Liver (tissue), 9 donors: ENCODE data around the gene CDC5L. TPM values are rescaled to one million over a fixed set of nuclear protein-coding genes. Genes with fewer than 3 reads are reported as not detected.

ENCODE experiments used
- DNase-seq: peaks from one replicate; pipeline ENCODE4 v3.0.0-alpha.2; 2017; ENCODE audit warnings: low spot score
- H3K27ac ChIP-seq, 2 donors: one replicate each; pipeline ENCODE4 v1.7.0; 2013; ENCODE audit warnings: inconsistent platforms in 2 of 2, low read length in 2 of 2, control low read depth in 1 of 2, low read depth in 1 of 2, mild to moderate bottlenecking in 1 of 2
- H3K27me3 ChIP-seq, 4 donors: one replicate each; pipeline versions ENCODE4 v1.6.1 to v1.7.0; 2013; ENCODE audit warnings: low read length in 3 of 4, inconsistent platforms in 1 of 4, mild to moderate bottlenecking in 1 of 4, moderate library complexity in 1 of 4; ENCODE audit not compliant: control insufficient read depth in 4 of 4, insufficient read depth in 4 of 4
- H3K36me3 ChIP-seq, 4 donors: one replicate each; pipeline versions ENCODE4 v1.6.1 to v1.7.0; 2013; ENCODE audit warnings: low read length in 3 of 4, mild to moderate bottlenecking in 3 of 4, low read depth in 1 of 4, moderate library complexity in 1 of 4; ENCODE audit not compliant: control insufficient read depth in 4 of 4, insufficient read depth in 3 of 4
- H3K4me1 ChIP-seq, 4 donors: one replicate each; pipeline versions ENCODE4 v1.6.1 to v1.7.0; 2013; ENCODE audit warnings: low read length in 3 of 4, mild to moderate bottlenecking in 3 of 4, moderate library complexity in 1 of 4; ENCODE audit not compliant: control insufficient read depth in 4 of 4, insufficient read depth in 4 of 4
- H3K4me3 ChIP-seq, 3 donors: one replicate each; pipeline versions ENCODE4 v1.6.1 to v1.7.0; 2013; ENCODE audit warnings: low read length in 3 of 3, control low read depth in 1 of 3, low read depth in 1 of 3, mild to moderate bottlenecking in 1 of 3
- H3K9ac ChIP-seq, 2 donors: one replicate each; pipeline ENCODE4 v1.7.0; 2013; ENCODE audit warnings: low read length in 2 of 2, mild to moderate bottlenecking in 2 of 2, moderate library complexity in 2 of 2, control low read depth in 1 of 2, low read depth in 1 of 2
- H3K9me3 ChIP-seq, 4 donors: one replicate each; pipeline versions ENCODE4 v1.6.1 to v1.7.0; 2013; ENCODE audit warnings: low read length in 3 of 4; ENCODE audit not compliant: control insufficient read depth in 4 of 4
- EGR1 ChIP-seq, 2 donors: IDR thresholded peaks; 2 replicates each; pipeline ENCODE4 v1.6.1; 2016 to 2018; ENCODE audit warnings: antibody characterized with exemption in 2 of 2, low read depth in 2 of 2
- FOXA1 ChIP-seq: IDR thresholded peaks from 2 replicates; pipeline ENCODE4 v1.6.1; 2016; ENCODE audit warnings: antibody characterized with exemption
- FOXA2 ChIP-seq: IDR thresholded peaks from 2 replicates; pipeline ENCODE4 v1.6.1; 2016; ENCODE audit warnings: antibody characterized with exemption
- GABPA ChIP-seq, 2 donors: IDR thresholded peaks in 1 of 2; conservative IDR thresholded peaks in 1 of 2; 2 replicates each; pipeline ENCODE4 v1.6.1; 2016; ENCODE audit warnings: antibody characterized with exemption in 2 of 2, mild to moderate bottlenecking in 1 of 2, moderate library complexity in 1 of 2
- HNF4A ChIP-seq, 2 donors: conservative IDR thresholded peaks; 2 replicates each; pipeline ENCODE4 v1.6.1; 2016; ENCODE audit warnings: antibody characterized with exemption in 2 of 2, mild to moderate bottlenecking in 2 of 2
- HNF4G ChIP-seq: IDR thresholded peaks from 2 replicates; pipeline ENCODE4 v1.6.1; 2016; ENCODE audit warnings: antibody characterized with exemption
- JUND ChIP-seq, 2 donors: IDR thresholded peaks; 2 replicates each; pipeline ENCODE4 v1.6.1; 2016; ENCODE audit warnings: antibody characterized with exemption in 2 of 2
- MAX ChIP-seq: IDR thresholded peaks from 2 replicates; pipeline ENCODE4 v1.6.1; 2016; ENCODE audit warnings: antibody characterized with exemption
- NR2F2 ChIP-seq: IDR thresholded peaks from 2 replicates; pipeline ENCODE4 v1.6.1; 2016; ENCODE audit warnings: antibody characterized with exemption
- RAD21 ChIP-seq, 2 donors: IDR thresholded peaks; 2 replicates each; pipeline ENCODE4 v1.6.1; 2016; ENCODE audit warnings: antibody characterized with exemption in 2 of 2, mild to moderate bottlenecking in 2 of 2
- RXRA ChIP-seq, 2 donors: IDR thresholded peaks; 2 replicates each; pipeline ENCODE4 v1.6.1; 2017 to 2018; ENCODE audit warnings: antibody characterized with exemption in 2 of 2, mild to moderate bottlenecking in 1 of 2
- SP1 ChIP-seq: IDR thresholded peaks from 2 replicates; pipeline ENCODE4 v1.6.1; 2018; ENCODE audit warnings: antibody characterized with exemption, mild to moderate bottlenecking
- TAF1 ChIP-seq: conservative IDR thresholded peaks from 2 replicates; pipeline ENCODE4 v1.6.1; 2016; ENCODE audit warnings: antibody characterized with exemption, mild to moderate bottlenecking
- YY1 ChIP-seq: IDR thresholded peaks from 2 replicates; pipeline ENCODE4 v1.6.1; 2016; ENCODE audit warnings: antibody characterized with exemption, mild to moderate bottlenecking
- WGBS: extraction: QIAGEN DNeasy Blood & Tissue Kit; methylation state at CpG from one replicate; pipeline ENCODE4 v1.1.7; 2013; 5-methylcytosine and 5-hydroxymethylcytosine counted together
- polyA plus RNA-seq, 2 donors: library from polyadenylated mRNA; stranded (reverse) in 1 of 2; unstranded in 1 of 2; fragments of 200-250 nt in 1 of 2; fragments of >200 nt in 1 of 2; fragmentation: Nextera tagmentation in 1 of 2; extraction: Ambion mirVana in 1 of 2; gene quantifications; one replicate each; pipeline versions ENCODE4 v1.2.1 to v1.2.3, GENCODE V29; 2013 to 2015
- total RNA-seq, 2 donors: library from RNA; depleted of rRNA; stranded (reverse); fragments of >200 nt; gene quantifications; one replicate each; pipeline ENCODE4 v1.2.3, GENCODE V29; 2014
- TF ChIP-seq, protein P1 (sequence below): IDR thresholded peaks from 2 replicates; pipeline ENCODE4 v1.6.1; 2016; ENCODE audit warnings: antibody characterized with exemption, mild to moderate bottlenecking
- TF ChIP-seq, protein P2 (sequence below): IDR thresholded peaks from 2 replicates; pipeline ENCODE4 v1.6.1; 2016; ENCODE audit warnings: antibody characterized with exemption
- TF ChIP-seq, protein P3 (sequence below): fragments of 150-350 bp; IDR thresholded peaks from 2 replicates; pipeline ENCODE4 v1.5.1; 2017; ENCODE audit warnings: improper control_type of control experiment, low read depth, low read length; ENCODE audit not compliant: missing input control
- TF ChIP-seq, protein P4 (sequence below): IDR thresholded peaks from 2 replicates; pipeline ENCODE4 v1.6.1; 2016; ENCODE audit warnings: antibody characterized with exemption
- donor health status: healthy.
- donor health status: healthy.
- donor health status: healthy.
- donor health status: healthy.
- donor health status: healthy.

The CDC5L gene
- total and polyA plus RNA-seq, 4 donors, result 5.4 to 12.3 (median 11.0) TPM

DNA sequence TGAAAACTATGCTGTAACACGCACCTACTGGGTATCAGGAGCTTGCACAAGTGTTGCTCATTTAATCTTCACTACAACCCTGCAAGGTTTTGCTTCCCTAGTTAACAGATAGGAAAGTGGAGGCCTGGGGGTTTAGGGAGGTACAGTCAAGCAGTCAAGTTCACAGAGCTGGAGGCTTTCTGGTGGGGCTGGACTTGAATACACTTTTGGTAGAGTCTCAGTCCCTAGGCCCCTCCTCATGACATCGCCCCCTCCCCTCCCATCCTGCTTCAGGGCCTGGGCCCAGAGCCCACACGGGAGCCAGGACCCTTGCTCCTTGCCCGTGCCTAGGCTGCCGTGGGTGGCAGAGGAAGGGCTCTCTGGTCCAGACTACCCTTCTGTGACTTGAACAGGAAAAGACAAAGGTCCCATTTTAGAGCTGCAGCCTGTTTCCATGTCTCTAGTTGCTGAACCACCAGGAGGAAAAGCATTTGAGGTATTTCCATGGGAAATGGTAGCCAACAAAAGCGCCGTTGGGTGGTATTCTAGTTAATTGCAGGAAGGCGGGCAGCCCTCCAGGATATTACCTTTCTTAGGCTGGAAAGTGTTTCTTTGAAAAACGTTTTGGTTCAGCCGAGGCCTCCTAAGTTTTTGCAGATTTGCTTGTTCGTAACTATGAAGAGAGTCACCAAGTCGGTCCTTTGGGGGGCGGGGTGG is 84.9 kb downstream of the CDC5L start (continued):
- TF ChIP-seq, protein P1, sequence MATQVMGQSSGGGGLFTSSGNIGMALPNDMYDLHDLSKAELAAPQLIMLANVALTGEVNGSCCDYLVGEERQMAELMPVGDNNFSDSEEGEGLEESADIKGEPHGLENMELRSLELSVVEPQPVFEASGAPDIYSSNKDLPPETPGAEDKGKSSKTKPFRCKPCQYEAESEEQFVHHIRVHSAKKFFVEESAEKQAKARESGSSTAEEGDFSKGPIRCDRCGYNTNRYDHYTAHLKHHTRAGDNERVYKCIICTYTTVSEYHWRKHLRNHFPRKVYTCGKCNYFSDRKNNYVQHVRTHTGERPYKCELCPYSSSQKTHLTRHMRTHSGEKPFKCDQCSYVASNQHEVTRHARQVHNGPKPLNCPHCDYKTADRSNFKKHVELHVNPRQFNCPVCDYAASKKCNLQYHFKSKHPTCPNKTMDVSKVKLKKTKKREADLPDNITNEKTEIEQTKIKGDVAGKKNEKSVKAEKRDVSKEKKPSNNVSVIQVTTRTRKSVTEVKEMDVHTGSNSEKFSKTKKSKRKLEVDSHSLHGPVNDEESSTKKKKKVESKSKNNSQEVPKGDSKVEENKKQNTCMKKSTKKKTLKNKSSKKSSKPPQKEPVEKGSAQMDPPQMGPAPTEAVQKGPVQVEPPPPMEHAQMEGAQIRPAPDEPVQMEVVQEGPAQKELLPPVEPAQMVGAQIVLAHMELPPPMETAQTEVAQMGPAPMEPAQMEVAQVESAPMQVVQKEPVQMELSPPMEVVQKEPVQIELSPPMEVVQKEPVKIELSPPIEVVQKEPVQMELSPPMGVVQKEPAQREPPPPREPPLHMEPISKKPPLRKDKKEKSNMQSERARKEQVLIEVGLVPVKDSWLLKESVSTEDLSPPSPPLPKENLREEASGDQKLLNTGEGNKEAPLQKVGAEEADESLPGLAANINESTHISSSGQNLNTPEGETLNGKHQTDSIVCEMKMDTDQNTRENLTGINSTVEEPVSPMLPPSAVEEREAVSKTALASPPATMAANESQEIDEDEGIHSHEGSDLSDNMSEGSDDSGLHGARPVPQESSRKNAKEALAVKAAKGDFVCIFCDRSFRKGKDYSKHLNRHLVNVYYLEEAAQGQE, result no peak
- no peak for TF ChIP-seq SP1

DNA sequence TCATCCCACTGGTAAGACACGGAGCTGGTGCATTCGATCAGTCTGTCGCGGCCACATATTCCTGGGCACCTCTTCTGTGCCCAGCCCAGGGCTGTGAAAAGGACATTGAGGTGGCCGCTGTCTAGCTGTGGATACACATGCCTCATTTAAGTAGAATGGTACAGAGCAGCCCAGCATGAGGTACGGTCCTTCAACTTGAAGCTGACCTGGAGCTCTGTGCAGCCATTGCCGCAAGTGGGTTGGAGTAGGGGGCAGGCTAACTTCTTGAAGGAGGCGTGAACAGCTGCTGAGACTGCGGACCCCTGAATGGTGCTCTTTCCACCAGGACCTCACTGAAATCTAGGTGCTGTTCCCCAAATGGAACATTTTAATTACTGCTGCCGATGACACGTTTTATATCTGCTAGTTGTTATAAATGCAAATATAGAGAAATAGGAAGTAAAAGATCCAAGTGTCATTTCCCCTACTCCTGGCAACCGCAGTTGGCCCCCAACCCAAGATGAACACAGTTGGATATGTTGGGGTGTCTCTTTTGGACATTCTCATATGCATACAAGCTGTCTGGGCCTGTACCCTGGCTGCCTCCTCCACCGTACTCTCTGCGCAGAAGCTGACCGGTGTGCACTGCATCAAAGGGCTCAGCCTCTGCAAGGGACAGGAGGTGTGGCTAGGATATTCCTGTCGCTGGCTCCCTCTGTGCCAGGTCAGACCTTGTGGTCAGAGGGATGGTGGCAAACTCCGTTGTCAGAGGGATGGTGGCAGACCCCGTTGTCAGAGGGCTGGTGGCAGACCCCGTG is 86.1 kb downstream of the CDC5L start:
- Histone ChIP-seq H3K4me1 (no peaks in the 10 kb centered on the region), H3K27ac (no peak overlapping the region), H3K9me3 (no peaks in the 10 kb centered on the region), H3K36me3 (no peaks in the 10 kb centered on the region), H3K9ac (no peak overlapping the region), H3K27me3 (no peaks in the 10 kb centered on the region), H3K4me3 (no peak overlapping the region)
- DNase-seq, result no peak
- WGBS, result 87% methylated on average over 19 of the region's 19 CpGs
- no peak for TF ChIP-seq HNF4G
- no peak for TF ChIP-seq TAF1
- no peak for TF ChIP-seq GABPA (IDR thresholded peaks at IDR 0.05 in 1 of 2, conservative IDR thresholded peaks at IDR 0.05 in 1 of 2)
- TF ChIP-seq, protein P2, sequence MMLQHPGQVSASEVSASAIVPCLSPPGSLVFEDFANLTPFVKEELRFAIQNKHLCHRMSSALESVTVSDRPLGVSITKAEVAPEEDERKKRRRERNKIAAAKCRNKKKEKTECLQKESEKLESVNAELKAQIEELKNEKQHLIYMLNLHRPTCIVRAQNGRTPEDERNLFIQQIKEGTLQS, result no peak
- no peak for TF ChIP-seq JUND (IDR thresholded peaks at IDR 0.05)
- no peak for TF ChIP-seq FOXA2
- no peak for TF ChIP-seq YY1
- TF ChIP-seq, protein P3, sequence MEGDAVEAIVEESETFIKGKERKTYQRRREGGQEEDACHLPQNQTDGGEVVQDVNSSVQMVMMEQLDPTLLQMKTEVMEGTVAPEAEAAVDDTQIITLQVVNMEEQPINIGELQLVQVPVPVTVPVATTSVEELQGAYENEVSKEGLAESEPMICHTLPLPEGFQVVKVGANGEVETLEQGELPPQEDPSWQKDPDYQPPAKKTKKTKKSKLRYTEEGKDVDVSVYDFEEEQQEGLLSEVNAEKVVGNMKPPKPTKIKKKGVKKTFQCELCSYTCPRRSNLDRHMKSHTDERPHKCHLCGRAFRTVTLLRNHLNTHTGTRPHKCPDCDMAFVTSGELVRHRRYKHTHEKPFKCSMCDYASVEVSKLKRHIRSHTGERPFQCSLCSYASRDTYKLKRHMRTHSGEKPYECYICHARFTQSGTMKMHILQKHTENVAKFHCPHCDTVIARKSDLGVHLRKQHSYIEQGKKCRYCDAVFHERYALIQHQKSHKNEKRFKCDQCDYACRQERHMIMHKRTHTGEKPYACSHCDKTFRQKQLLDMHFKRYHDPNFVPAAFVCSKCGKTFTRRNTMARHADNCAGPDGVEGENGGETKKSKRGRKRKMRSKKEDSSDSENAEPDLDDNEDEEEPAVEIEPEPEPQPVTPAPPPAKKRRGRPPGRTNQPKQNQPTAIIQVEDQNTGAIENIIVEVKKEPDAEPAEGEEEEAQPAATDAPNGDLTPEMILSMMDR, result no peak
- TF ChIP-seq, protein P4, sequence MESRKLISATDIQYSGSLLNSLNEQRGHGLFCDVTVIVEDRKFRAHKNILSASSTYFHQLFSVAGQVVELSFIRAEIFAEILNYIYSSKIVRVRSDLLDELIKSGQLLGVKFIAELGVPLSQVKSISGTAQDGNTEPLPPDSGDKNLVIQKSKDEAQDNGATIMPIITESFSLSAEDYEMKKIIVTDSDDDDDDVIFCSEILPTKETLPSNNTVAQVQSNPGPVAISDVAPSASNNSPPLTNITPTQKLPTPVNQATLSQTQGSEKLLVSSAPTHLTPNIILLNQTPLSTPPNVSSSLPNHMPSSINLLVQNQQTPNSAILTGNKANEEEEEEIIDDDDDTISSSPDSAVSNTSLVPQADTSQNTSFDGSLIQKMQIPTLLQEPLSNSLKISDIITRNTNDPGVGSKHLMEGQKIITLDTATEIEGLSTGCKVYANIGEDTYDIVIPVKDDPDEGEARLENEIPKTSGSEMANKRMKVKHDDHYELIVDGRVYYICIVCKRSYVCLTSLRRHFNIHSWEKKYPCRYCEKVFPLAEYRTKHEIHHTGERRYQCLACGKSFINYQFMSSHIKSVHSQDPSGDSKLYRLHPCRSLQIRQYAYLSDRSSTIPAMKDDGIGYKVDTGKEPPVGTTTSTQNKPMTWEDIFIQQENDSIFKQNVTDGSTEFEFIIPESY, result no peak
- no peak for TF ChIP-seq RAD21 (IDR thresholded peaks at IDR 0.05)
- no peak for TF ChIP-seq NR2F2
- no peak for TF ChIP-seq FOXA1
- TF ChIP-seq, protein P1, result no peak
- no peak for TF ChIP-seq EGR1 (IDR thresholded peaks at IDR 0.05; ENCODE audit: low read depth in 2 of 2)
- TF ChIP-seq SP1, result no peak
- no peak for TF ChIP-seq HNF4A (conservative IDR thresholded peaks at IDR 0.05)
- no peak for TF ChIP-seq MAX
- TF ChIP-seq RXRA (IDR thresholded peaks at IDR 0.05), result no peak
